ENCODE measurements around the gene CCDC38.

CCDC38 gene

DNA sequence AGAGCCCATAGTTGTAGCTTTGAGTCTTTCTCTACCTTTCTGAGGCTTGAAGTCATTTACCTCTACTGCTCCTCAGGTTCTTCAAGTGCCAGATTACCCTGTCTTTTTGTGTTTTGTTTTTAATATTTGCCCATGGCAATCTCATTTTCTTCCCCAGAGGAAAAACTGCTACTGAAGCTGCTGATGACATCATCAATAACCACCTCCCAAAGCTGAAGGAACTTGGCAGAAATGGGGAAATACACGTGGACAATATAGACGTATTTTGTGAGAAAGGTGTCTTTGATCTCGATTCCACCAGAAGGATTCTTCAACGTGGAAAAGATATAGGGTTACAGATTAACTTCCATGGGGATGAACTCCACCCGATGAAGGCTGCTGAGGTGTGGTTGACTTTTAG is 17.8 kb upstream of the CCDC38 start:
- no peak for DNase-seq (ENCODE audit: low read depth)

DNA sequence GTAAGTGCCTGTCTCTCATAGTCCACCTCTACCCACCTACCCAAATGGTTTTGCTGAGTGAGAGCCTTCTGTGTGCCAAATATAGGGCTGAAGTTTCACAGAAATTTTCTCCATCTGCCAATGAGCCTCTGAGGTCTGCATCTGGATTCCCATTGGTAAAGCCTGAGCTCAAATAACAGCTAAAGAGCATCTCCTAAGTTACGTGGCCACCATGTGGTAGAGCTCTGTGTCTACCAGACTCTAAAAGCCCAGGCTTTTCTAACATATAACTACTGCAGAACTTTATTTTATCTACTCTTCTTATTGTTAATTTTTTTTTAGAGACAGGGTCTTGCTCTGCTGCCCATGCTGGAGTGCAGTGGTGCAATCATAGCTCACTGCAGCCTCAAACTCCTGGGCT is 16.7 kb upstream of the CCDC38 start:
- no peak for DNase-seq (ENCODE audit: low read depth)

DNA sequence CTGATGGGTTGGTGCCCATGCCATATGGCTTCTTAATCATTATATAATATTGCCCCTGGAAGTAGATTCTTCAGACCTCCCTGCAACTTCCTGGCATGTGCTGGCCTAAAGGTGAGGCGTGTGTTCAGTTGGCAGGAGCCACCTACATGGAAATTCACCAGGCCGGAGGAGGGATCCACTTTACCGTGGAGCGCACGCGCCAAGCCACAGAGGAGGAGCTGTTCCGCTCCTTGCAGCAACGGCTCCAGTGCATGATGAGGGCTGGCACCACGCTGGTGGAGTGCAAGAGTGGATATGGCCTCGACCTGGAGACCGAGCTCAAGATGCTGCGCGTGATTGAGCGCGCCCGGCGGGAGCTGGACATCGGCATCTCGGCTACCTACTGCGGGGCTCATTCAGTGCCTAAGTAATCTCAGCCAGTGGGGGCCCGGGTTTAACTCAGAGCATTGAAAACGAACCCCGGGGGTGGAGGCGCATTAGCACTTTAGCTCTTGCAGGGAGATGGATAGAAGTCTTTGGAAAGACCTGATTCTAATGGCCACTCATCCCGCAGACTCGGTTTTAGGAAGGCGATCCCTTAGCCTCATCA is 14.2 kb upstream of the CCDC38 start:
- DNase-seq (ENCODE audit: low read depth) = no peak

DNA sequence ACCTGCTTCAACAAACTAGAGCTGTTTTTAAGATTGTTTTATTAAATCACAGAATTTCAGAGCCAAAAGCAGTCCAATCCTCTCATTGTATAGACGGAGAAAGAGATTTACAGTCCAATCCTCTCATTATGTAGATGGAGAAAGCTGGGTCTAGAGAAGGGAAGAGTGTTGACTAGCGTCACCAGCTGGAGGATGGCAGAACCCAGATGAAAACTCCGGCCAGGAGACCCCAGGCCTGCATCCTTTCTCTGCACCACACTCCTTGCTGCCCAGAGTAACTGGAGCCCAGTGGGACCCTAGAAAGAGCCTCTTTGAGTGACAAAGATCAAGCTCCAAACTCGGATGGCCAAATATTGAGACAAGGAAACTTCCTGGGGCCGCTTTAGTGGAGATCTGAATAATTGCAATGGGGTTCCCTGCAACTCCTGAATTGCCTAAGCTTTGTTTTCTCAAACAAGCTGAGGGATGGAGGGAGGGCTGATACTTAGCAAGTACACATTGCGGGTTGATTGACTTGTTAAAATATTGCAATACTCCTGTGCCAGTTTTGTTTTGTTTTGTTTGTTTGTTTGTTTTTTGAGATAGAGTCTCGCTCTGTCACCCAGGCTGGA is 13.2 kb upstream of the CCDC38 start:
- no peak for DNase-seq (ENCODE audit: low read depth)

DNA sequence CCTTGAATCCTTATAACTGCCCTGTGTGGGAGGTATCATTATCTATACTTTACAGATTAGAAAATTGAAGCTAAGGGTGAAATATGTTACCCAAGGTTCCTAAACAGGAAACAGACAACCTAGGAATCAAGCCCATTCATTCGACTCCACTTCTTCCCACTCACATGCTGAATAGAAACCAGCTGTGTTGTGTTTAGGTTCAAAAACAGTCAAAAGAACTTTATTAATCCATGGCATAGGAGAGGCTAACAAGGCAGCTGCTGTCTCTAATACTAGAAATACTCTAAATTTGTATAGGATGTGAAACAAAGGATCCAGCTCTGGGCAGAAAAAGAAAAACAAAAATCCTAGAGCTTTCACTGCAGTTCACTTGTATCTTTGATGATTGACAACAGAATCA is 10.6 kb upstream of the CCDC38 start:
- DNase-seq (ENCODE audit: low read depth) = no peak

DNA sequence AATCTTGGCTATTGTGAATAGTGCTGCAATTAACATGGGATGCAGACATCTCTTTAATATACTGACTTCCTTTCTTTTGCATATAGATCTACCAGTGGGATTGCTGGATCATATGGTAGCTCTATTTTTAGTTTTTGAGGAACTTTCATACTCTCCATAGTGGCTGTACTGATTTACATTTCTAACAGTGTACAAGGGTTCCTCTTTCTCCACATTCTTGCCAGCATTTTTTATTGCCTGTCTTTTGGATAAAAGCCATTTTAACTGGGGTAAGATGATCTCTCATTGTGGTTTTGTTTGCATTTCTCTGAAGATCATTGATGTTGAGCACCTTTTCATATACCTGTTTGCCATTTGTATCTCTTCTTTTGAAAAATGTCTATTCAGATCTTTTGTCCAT is 9.1 kb upstream of the CCDC38 start:
- no peak for DNase-seq (ENCODE audit: low read depth)

DNA sequence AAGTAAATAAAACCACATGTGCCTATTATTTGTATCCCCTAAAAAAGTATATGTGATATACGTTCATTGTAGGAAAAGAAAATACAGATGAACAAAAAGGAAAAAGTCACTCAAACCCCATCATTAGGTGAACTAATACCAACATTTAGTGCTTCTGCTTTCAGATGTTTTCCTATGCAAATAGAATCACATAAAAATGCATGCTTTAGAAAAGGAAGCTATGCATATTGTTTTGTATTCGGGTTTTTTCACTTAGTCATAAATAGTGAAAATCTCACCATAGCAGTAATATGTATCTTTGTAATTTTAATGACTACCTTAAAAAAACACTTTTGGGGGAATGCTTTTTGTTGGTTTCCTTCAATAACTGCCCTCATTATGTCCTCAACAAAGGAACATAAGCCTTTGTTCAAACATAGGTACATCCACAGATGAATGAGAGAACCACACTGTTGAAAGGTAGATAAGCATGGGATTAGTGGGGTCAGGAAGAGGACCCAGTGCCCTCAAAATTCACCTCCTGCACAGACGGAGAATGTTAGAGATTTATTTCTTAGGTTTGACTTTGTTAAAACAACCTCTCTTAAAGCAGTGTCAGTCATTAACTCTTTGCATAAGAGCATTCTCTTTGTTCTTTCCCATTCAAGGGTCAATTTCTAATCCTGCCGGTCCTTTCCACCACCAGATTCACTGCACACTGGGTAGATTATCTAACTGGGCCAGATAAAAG is 7.2 kb upstream of the CCDC38 start:
- DNase-seq (ENCODE audit: low read depth) = no peak

DNA sequence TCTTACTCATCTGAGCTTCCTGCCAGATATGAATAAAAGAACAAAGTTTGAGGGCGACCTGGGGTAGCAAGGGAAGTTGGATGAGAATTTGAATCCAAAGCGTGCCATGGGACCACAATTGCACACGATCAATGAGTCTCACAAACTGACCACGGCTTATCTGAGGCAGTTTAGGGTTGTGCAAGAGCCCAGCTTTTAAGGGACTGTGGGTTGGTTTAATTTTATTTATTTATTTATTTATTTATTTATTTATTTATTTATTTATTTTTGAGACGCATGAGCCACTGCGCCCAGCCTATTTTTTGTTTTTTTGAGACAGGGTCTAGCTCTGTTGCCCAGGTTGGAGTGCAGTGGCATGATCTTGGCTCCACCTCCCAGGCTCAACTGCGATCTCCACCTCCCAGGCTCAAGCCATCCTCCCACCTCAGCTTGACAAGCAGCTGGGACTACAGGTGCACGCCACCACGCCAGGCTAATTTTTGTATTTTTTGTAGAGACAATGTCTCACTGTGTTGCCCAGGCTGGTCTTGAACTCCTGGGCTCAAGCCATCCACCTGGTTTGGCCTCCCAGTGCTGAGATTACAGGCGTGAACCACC is 1.8 kb upstream of the CCDC38 start:
- DNase-seq (ENCODE audit: low read depth) = no peak

DNA sequence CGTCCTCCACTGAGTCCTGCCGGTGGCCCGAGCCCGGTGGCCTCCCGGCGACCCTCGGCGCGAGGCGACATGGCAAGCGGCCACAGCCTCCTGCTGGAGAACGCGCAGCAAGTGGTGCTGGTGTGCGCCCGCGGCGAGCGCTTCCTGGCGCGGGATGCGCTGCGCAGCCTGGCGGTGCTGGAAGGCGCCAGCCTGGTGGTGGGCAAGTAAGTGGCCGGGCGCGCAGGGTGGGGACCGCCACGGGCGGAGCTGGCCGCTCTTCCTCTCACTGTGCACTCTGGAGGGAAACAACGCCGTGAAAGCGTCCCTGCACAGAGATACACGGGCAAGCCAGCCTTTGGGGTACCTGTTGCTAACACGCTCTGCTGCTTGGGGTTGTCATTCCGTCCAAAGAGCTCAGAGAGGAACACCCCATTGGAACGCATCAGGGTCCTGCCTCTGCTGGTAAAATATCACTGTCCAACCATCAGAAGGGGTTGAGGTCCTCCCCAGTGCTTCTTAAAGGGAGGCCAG is 972 bp upstream of the CCDC38 start, which contains the start of gene AMDHD1:
TSS of gene AMDHD1 (plus strand) at position 2 of the 513 bp plus-strand sequence. CDS start at position 70, 68 bp downstream.
- no peak for DNase-seq (ENCODE audit: low read depth)

DNA sequence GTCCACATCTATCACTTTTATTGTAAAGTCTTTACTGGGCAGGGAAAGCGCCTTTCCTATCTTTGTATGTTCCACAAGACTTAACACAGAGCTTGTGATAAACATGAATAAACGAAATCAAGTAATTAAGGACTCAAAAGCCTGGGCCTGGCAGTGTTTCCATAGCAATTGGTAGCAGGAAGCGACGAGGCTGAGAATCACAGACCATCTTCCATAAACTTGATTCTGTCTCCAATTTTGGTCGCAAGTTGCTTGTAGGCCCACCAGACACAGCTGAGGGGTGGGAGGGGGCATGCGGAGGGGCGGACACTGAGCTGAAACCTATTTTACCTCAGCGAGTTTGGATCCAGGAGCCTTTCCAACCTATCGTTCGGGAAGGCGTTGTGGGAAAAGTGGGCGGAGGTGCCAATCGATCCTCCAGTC is 302 bp downstream of the CCDC38 start:
- DNase-seq (ENCODE audit: low read depth) = no peak

DNA sequence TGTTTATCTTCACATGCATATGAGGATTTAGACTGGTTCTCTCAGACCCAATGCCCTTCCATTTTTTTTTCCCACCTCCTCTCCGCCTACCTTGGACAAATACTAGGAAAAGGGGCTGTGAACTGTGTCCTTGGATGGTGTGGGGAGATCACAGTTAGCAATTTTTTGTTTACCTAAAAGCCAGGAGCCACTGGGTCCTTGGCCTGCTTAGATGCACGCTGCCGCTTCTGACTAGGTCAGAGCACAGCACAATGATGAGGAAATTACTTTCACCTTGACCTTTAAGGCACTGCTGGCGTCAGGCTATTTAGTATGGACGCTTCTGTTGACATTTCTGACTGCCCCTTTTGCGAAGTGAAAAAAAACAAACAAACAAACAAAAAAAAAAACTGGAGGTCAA is 1.9 kb downstream of the CCDC38 start:
- no peak for DNase-seq (ENCODE audit: low read depth)

DNA sequence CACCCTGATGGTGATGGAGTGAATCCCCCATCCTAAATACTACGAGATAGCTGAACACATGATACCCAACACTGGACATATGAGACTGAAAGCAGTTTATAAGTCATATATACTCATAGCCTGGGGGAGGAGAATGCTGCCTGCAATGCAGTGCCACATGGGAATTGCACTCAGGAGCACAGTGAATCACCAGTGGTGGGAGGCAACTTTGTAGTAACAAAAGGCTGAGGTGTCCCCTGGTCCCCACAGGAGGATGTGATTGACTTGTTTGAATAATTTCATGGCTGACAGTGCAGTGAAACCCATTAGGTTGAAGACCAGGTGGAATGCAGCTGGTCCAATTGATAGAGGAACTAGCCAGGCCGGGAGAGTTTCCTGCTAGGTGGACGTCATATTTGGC is 20.2 kb downstream of the CCDC38 start:
- peak; percentile 56 for DNase-seq (ENCODE audit: low read depth)

DNA sequence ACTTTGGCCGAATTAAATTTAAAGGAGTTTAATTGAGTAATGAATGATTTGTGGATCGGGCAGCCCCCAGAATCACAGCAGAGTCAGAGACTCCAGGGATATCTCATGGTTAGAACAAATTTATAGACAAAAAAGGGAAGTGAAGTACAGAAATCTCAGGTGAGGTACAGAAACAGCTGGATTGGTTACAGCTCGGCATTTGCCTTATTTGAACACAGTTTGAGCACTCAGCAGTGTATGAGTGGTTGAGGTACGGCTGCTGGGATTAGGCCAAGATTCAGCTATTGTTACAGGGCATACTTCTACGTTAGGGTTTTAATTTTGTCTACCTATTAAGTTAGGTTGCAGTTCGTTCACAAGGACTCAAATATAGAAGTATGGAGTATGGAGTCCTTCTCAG is 23.3 kb downstream of the CCDC38 start:
- no peak for DNase-seq (ENCODE audit: low read depth)

DNA sequence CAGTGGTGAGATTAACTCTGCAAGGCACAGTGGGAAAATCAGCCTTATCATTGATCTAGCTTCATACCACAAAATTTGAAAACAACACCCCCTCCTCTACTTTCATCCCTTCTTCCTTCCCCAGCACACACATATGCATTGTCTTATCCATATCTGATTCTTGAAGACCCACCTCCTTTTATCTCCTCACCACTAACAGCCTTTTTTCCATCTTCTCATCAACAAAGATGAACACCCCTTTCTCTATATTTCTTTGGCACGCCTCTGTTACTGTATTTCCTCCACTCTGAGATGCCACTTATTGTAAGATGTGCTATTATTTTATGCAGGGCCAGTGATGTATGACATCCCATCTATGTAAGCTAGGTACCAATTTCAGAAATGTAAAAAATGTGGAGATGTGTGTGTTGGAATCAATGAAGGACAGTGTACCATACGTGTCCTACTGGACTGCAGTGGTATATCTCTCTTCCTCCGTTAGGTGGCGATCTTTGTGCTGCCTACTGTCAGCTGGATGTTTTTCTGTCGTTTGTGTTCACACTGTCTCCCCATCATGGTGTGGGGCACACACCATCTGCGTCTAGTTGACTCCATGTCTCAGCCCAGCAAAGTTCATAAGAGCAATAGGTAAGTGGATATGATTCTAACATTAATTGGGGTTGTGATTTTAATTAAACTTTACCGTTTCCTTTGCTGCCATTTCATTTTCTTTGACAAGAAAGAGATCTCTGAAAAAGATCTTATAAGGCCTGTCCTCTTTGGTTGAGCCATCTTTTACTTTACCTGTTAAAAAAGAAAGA is 24.0 kb downstream of the CCDC38 start:
- DNase-seq (ENCODE audit: low read depth) = no peak

DNA sequence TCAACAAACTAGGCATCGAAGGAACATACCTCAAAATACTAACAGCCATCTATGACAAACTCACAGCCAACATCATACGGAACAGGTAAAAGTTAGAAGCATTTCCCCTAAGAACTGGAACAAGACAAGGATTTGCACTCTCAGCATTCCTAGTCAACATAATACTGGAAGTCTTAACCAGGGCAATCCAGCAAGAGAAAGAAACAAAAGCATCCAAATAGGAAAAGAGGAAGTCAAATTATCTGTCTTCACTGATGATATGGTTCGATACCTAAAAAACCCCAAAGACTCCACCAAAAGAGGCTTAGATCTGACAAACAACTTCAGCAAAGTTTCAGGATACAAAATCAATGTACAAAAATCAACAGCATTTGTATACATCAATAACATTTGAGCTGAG is 32.5 kb downstream of the CCDC38 start:
- DNase-seq (ENCODE audit: low read depth) = no peak

DNA sequence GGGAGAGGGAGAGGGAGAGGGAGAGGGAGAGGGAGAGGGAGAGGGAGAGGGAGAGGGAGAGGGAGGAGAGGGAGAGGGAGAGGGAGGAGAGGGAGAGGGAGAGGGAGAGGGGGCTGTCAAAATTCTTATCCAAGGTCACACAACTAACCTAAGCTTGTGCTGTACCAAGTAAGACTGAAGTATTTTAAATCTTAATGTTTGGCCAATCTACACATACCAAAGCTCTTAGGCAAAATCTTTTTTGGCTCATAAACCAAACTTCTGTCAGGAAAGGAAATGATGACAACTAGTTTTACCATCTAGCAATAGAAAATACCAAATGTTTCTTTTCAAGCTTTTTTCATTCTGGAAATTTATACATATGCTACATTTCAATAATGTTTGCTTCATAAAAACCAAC is 33.8 kb downstream of the CCDC38 start:
- DNase-seq (ENCODE audit: low read depth) = peak; percentile 62

DNA sequence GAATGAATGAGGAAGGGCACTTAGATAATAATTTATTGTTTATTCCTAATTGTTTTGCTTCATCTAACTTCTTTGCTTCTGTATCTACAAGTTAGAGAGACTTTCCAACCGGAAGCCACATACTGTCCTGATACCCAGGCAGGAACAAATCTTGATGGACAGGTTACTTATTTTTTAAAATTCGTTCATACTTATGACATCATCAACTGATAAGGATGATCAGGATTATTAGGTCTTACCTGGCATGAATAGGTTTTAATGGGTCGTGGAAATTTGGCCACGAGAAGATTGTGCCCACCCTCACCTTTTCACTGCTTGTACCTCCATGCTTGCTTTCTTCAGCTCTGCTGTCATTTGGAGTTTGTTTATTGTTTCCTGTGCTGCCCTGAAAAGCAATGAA is 44.3 kb downstream of the CCDC38 start:
- no peak for DNase-seq (ENCODE audit: low read depth)

DNA sequence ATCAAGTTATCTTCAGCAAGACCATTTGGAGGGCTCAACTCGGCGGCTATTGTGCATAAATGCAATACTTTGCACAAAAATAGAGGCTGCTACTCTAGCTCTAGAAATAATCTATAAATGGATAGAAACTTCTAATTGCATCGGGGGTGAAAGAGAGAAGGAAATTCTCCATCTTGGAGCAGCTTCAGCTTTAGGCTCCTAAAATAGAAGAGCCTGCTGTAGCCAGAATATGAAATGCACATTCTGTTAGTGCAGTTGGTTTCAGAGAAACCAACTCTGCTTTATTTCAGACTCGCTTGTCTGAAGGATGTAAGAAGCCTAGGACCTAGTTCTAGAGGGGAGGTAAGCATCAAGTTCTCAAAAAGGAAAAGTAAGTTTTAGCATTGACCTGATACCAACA is 45.6 kb downstream of the CCDC38 start:
- no peak for DNase-seq (ENCODE audit: low read depth)

DNA sequence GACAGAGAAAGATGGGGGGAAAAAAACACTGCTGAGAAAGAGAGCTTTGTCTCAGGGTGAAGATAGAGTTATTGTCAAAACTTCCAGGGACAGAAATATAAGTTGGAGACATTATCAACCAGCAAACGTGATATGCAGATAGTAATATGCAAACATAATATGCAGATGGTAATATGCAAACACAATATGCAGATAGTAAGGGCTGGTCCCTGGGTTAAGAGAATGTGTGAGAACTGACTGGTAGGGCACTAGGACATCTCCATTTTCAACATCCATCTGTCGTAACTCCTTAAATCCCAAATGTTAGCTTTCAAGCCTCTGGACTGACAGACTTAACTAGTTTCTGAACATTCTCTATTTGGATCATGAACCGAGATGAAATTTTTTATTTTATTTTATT is 51.5 kb downstream of the CCDC38 start:
- no peak for DNase-seq (ENCODE audit: low read depth)

DNA sequence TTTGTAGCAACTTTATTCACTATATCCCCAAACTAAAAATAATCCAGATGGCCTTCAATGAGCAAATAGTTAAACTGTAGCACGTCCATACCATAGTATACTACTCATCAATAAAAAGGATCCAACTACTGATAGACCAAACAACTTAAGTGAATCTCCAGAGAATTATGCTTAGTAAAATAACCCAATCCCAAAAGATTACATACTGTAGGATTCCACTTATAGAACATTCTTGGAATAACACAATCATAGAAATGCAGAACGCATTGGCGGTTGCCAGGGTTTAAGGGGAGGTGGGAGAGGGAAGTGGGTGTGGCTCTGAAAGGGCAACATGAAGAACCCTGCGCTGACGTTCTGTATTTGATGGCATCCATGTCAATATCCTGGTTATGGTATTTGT is 55.1 kb downstream of the CCDC38 start:
- no peak for DNase-seq (ENCODE audit: low read depth)

DNA sequence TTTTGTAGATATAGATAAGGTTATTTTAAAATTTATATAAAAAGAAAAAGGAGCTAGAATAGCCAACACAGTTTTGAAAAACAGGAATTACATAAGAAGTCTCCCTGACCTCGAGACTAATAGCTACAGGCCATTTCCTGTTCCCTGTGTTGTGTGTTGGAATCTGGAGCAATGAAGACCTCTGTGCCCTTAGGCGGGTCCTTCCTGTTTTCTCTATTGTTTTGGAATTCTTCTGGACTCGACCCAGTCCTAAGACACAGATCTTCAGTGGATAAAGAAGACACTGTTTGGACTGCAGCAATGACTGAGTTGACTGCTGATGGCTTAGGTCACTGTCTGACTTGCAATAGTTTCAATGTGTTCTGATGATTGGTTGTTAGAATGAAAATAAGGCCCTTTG is 57.4 kb downstream of the CCDC38 start:
- no peak for DNase-seq (ENCODE audit: low read depth)

DNA sequence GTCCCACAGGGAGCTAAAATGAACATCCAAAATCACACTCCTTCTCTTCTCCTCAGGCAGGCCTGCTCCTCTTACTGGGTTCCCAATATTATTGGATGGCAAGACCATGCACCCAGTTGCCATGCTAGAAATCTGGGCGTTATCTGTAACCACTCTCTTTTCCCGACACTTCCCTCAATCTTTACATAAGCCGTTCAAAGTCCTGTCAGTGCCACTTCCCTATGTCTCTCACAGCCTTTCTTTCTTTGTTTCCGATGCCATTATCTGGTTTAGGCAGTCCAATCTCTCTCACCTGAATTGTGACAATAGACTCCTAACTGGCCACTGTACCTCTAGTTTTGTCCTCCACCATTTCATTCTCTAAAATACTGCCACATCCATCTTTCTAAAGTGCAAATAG is 59.5 kb downstream of the CCDC38 start:
- no peak for DNase-seq (ENCODE audit: low read depth)
